H1 (cell line): Measurements from ENCODE around the gene PDLIM4. TPM values are rescaled to one million over a fixed set of nuclear protein-coding genes. Genes with fewer than 3 reads are reported as not detected.

Experiments used
- GABPA ChIP-seq: IDR thresholded peaks from 2 replicates; pipeline ENCODE4 v1.6.1; 2011; ENCODE audit warnings: mild to moderate bottlenecking, low read length, moderate library complexity, borderline replicate concordance; ENCODE audit not compliant: insufficient read depth
- polyA plus RNA-seq, 7 experiments: library from polyadenylated mRNA; depleted of rRNA in 3 of 7; stranded (reverse) in 5 of 7; unstranded in 2 of 7; fragments of >200 nt in 5 of 7; fragments of 200-250 nt in 2 of 7; gene quantifications; 1 replicate in 5 of 7; 2 replicates in 1 of 7; 4 replicates in 1 of 7; pipeline versions ENCODE4 v1.2.1 to v1.2.3, GENCODE V29; 2011 to 2013; ENCODE audit warnings: missing spikeins in 2 of 7, mixed read lengths in 2 of 7
- total RNA-seq: library from RNA; stranded (reverse); fragmentation: NEBNext Ultra II Directional; extraction: Animal tissue kit (Norgen Biotek cat#: 25700); gene quantifications from 2 replicates; pipeline ENCODE4 v1.2.1, GENCODE V29; 2021

Gene PDLIM4
- total and polyA plus RNA-seq, 2 of the 8 experiments (the other 6 are each of a cell fraction or from before 2014, with no cell fraction given): 10.7 to 29.1 TPM

DNA sequence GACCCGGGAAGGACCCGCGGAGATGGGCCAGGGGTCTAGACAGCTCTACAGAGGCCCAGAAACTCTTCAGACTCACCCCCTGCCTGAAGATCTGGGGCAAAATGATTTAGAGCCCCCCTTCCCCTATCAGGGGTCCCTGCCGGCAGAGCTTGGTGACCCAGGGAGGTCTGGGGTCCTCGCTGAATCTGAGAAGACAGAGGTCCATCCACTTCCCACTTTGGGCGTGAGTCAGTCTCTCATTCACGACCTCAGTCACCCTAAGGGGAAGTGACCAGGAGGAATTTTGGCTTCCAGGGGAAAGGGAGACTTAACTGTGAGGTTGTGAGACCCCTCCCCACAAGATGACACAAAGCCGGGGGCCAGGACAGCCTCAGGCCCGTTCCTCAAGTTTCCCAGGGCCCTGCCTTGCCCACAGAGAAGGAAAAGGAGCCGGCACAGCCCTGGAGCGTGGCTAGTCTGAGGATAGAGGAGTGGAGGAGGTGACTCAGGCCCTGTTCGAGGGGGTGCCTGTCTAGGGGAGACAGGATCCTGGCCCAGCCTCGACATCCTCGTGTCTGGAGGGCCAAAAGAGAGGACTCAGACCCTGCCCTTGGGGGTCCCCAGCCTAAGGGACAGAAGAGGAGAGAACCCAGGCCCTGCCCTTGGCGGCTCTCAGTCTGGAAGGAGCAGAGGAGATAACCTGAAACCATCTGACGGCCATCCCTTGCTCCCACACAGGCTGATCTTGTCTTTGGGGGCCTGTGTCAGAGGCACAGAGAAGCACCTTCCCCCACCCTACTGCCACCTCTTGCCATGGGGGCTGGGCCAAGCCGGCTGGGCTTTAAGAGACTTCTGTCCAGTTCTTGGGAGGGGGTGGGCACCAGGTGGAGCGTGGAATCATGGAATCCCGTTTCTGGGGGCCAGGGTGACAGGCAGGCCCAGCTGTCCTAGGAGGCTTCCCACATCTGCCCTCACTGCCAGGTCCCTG lies 889 bp downstream of the PDLIM4 start (continued):
- TF ChIP-seq GABPA: no peak
